ENCODE data around the gene SYT1.
"Not testable (repeated sequence)": the region's sequence is repeated elsewhere in the genome, so short reads cannot be mapped to it uniquely, and the experiment has no call there.

The SYT1 gene

GRCh38 chr12:78966926-78967325 lies 102.4 kb downstream of the SYT1 start:
- DNase-seq (ENCODE audit: low read depth in 2 of 3, low spot score in 1 of 3) = no peak

- no peak for DNase-seq (ENCODE audit: low read depth in 2 of 3, low spot score in 1 of 3)
Measured at GRCh38 chr12:78968226-78968625, 103.7 kb downstream of the SYT1 start.

- DNase-seq (ENCODE audit: low read depth in 2 of 3, low spot score in 1 of 3) = no peak
Measured at GRCh38 chr12:78970041-78970440, 105.5 kb downstream of the SYT1 start.

- no peak for DNase-seq (ENCODE audit: low read depth in 2 of 3, low spot score in 1 of 3)
Measured at GRCh38 chr12:78977304-78977867, 112.8 kb downstream of the SYT1 start.

- no peak for DNase-seq (ENCODE audit: low read depth in 2 of 3, low spot score in 1 of 3)
Measured at GRCh38 chr12:78994168-78994791, 129.7 kb downstream of the SYT1 start.

GRCh38 chr12:79000501-79000900 lies 135.9 kb downstream of the SYT1 start:
- DNase-seq (ENCODE audit: low read depth in 2 of 3, low spot score in 1 of 3) = no peak

GRCh38 chr12:79001404-79001803 lies 136.8 kb downstream of the SYT1 start:
- no peak for DNase-seq (ENCODE audit: low read depth in 2 of 3, low spot score in 1 of 3)

- DNase-seq (ENCODE audit: low read depth in 2 of 3, low spot score in 1 of 3) = no peak
Measured at GRCh38 chr12:79006306-79006705, 141.7 kb downstream of the SYT1 start.

- DNase-seq (ENCODE audit: low read depth in 2 of 3, low spot score in 1 of 3) = no peak
Measured at GRCh38 chr12:79008591-79008990, 144.0 kb downstream of the SYT1 start.

GRCh38 chr12:79012636-79013035 lies 148.1 kb downstream of the SYT1 start:
- no peak for DNase-seq (ENCODE audit: low read depth in 2 of 3, low spot score in 1 of 3)

- no peak for DNase-seq (ENCODE audit: low read depth in 2 of 3, low spot score in 1 of 3)
Measured at GRCh38 chr12:79016181-79016580, 151.6 kb downstream of the SYT1 start.

- DNase-seq (ENCODE audit: low read depth in 2 of 3, low spot score in 1 of 3) = no peak
Measured at GRCh38 chr12:79019672-79020071, 155.1 kb downstream of the SYT1 start.

- no peak for DNase-seq (ENCODE audit: low read depth in 2 of 3, low spot score in 1 of 3)
Measured at GRCh38 chr12:79020106-79020505, 155.5 kb downstream of the SYT1 start.

GRCh38 chr12:79021021-79021420 lies 156.4 kb downstream of the SYT1 start:
- no peak for DNase-seq (ENCODE audit: low read depth in 2 of 3, low spot score in 1 of 3)

GRCh38 chr12:79023261-79023660 lies 158.7 kb downstream of the SYT1 start:
- DNase-seq (ENCODE audit: low read depth in 2 of 3, low spot score in 1 of 3) = no peak

- no peak for DNase-seq (ENCODE audit: low read depth in 2 of 3, low spot score in 1 of 3)
Measured at GRCh38 chr12:79023784-79024183, 159.2 kb downstream of the SYT1 start.

- no peak for DNase-seq (ENCODE audit: low read depth in 2 of 3, low spot score in 1 of 3)
Measured at GRCh38 chr12:79033788-79034187, 169.2 kb downstream of the SYT1 start.

GRCh38 chr12:79044748-79045147 lies 180.2 kb downstream of the SYT1 start:
- DNase-seq (ENCODE audit: low read depth in 2 of 3, low spot score in 1 of 3) = not testable (repeated sequence)

GRCh38 chr12:79045149-79045703 lies 180.7 kb downstream of the SYT1 start:
- not testable (repeated sequence) for DNase-seq (ENCODE audit: low read depth in 2 of 3, low spot score in 1 of 3)

GRCh38 chr12:79046021-79046420 lies 181.4 kb downstream of the SYT1 start:
- DNase-seq (ENCODE audit: low read depth in 2 of 3, low spot score in 1 of 3) = no peak

GRCh38 chr12:79048962-79049361 lies 184.4 kb downstream of the SYT1 start:
- no peak for DNase-seq (ENCODE audit: low read depth in 2 of 3, low spot score in 1 of 3)

GRCh38 chr12:79053394-79053793 lies 188.8 kb downstream of the SYT1 start:
- no peak for DNase-seq (ENCODE audit: low read depth in 2 of 3, low spot score in 1 of 3)

Measured in stimulated activated CD4-positive, alpha-beta T cell treated with anti-CD3 and anti-CD28 coated beads, Interleukin-12 subunit alpha, Interleukin-12 subunit beta, amount 100 ng/mL, for 48 hours (primary cell).